ENCODE measurements around the gene TPRG1. TPM values are rescaled to one million over a fixed set of nuclear protein-coding genes. Genes with fewer than 3 reads are reported as not detected.

TPRG1 gene
- total and polyA plus RNA-seq, 9 of the 15 experiments (the other 6 are each of a cell fraction or from before 2014, with no cell fraction given): 0.01 TPM; not detected in 8

DNA sequence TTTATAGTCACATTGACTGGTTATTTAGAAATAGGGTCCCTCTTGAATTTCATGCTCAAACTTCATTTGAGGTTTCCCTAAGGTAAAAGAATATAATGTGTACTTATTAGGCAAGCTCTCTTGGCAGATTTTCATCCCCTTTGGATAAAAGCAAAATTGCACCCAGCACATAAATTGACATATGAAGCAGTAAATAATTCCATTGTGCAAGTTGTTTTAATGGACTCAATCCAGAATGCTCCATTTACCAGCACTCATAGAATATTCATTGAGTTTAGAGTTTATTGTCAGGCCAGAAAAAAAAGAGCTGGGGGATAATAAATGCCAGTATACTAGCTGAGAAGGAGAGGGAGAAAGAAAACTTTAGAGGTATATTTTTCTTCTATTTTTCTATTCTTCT, 136.8 kb downstream of the TPRG1 start:
- in situ Hi-C loops (cut with MboI): no loop called here
- H3K4me2 ChIP-seq (ENCODE audit: insufficient read depth, low read length): no peak overlapping the region

More for the DNA sequence above, 136.8 kb downstream of the TPRG1 start:
- no peak for FAIRE-seq
- no peak for DNase-seq (ENCODE audit: extremely low read depth in 1 of 4, low spot score in 3 of 4)
- POLR2A ChIA-PET: no interaction called here
- Histone ChIP-seq H3K27me3 (ENCODE audit: control insufficient read depth in 2 of 2, insufficient read depth in 2 of 2, low read length in 2 of 2) (no peaks in the 10 kb centered on the region), H3K4me3 (no peak overlapping the region), H3K79me2 (ENCODE audit: control insufficient read depth, insufficient read depth, low read length) (no peaks in the 10 kb centered on the region), H3K9me3 (replicated peaks; ENCODE audit: control insufficient read depth, insufficient read depth, low read depth, low read length) (peaks cover 2% of the 10 kb centered on the region; the same call in 1 of the 2 replicates), H3K9me1 (ENCODE audit: control insufficient read depth, insufficient read depth, low read length) (no peaks in the 10 kb centered on the region), H2AFZ (ENCODE audit: low read depth, low read length) (no peak overlapping the region), H3K9ac (ENCODE audit: insufficient read depth in 1 of 2, low read depth in 2 of 2, low read length in 2 of 2) (no peak overlapping the region), H3K4me1 (replicated peaks in 1 of 2; ENCODE audit: control insufficient read depth in 2 of 2, insufficient read depth in 2 of 2, low read length in 2 of 2) (no peaks in the 10 kb centered on the region), H3K36me3 (ENCODE audit: control insufficient read depth, insufficient read depth, low read length) (no peaks in the 10 kb centered on the region), H4K20me1 (replicated peaks; ENCODE audit: control insufficient read depth, insufficient read depth, low read length) (no peaks in the 10 kb centered on the region), H3K27ac (ENCODE audit: extremely low read depth, low read depth, low read length) (no peak overlapping the region)
- no TSS peak for BruUV-seq (replicated peaks)
- CTCF ChIA-PET (ENCODE audit: low intra/inter-chr PET ratio): no interaction called here
- intact Hi-C loops (cut with micrococcal nuclease): no loop called here
- no peak for TF ChIP-seq FOXP1 (CRISPR knock-in tag; IDR thresholded peaks at IDR 0.05)
- no peak for TF ChIP-seq ZNF431 (CRISPR knock-in tag; IDR thresholded peaks at IDR 0.05)
- TF ChIP-seq, protein P1, sequence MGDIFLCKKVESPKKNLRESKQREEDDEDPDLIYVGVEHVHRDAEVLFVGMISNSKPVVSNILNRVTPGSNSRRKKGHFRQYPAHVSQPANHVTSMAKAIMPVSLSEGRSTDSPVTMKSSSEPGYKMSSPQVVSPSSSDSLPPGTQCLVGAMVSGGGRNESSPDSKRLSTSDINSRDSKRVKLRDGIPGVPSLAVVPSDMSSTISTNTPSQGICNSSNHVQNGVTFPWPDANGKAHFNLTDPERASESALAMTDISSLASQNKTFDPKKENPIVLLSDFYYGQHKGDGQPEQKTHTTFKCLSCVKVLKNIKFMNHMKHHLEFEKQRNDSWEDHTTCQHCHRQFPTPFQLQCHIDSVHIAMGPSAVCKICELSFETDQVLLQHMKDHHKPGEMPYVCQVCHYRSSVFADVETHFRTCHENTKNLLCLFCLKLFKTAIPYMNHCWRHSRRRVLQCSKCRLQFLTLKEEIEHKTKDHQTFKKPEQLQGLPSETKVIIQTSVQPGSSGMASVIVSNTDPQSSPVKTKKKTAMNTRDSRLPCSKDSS (IDR thresholded peaks at IDR 0.05; ENCODE audit: low read depth, partially characterized antibody): no peak
- TF ChIP-seq GTF2F1 (IDR thresholded peaks at IDR 0.05; ENCODE audit: low read depth, low read length): no peak
- TF ChIP-seq NCOA4 (IDR thresholded peaks at IDR 0.05; ENCODE audit: partially characterized antibody): no peak
- TF ChIP-seq, protein P2, sequence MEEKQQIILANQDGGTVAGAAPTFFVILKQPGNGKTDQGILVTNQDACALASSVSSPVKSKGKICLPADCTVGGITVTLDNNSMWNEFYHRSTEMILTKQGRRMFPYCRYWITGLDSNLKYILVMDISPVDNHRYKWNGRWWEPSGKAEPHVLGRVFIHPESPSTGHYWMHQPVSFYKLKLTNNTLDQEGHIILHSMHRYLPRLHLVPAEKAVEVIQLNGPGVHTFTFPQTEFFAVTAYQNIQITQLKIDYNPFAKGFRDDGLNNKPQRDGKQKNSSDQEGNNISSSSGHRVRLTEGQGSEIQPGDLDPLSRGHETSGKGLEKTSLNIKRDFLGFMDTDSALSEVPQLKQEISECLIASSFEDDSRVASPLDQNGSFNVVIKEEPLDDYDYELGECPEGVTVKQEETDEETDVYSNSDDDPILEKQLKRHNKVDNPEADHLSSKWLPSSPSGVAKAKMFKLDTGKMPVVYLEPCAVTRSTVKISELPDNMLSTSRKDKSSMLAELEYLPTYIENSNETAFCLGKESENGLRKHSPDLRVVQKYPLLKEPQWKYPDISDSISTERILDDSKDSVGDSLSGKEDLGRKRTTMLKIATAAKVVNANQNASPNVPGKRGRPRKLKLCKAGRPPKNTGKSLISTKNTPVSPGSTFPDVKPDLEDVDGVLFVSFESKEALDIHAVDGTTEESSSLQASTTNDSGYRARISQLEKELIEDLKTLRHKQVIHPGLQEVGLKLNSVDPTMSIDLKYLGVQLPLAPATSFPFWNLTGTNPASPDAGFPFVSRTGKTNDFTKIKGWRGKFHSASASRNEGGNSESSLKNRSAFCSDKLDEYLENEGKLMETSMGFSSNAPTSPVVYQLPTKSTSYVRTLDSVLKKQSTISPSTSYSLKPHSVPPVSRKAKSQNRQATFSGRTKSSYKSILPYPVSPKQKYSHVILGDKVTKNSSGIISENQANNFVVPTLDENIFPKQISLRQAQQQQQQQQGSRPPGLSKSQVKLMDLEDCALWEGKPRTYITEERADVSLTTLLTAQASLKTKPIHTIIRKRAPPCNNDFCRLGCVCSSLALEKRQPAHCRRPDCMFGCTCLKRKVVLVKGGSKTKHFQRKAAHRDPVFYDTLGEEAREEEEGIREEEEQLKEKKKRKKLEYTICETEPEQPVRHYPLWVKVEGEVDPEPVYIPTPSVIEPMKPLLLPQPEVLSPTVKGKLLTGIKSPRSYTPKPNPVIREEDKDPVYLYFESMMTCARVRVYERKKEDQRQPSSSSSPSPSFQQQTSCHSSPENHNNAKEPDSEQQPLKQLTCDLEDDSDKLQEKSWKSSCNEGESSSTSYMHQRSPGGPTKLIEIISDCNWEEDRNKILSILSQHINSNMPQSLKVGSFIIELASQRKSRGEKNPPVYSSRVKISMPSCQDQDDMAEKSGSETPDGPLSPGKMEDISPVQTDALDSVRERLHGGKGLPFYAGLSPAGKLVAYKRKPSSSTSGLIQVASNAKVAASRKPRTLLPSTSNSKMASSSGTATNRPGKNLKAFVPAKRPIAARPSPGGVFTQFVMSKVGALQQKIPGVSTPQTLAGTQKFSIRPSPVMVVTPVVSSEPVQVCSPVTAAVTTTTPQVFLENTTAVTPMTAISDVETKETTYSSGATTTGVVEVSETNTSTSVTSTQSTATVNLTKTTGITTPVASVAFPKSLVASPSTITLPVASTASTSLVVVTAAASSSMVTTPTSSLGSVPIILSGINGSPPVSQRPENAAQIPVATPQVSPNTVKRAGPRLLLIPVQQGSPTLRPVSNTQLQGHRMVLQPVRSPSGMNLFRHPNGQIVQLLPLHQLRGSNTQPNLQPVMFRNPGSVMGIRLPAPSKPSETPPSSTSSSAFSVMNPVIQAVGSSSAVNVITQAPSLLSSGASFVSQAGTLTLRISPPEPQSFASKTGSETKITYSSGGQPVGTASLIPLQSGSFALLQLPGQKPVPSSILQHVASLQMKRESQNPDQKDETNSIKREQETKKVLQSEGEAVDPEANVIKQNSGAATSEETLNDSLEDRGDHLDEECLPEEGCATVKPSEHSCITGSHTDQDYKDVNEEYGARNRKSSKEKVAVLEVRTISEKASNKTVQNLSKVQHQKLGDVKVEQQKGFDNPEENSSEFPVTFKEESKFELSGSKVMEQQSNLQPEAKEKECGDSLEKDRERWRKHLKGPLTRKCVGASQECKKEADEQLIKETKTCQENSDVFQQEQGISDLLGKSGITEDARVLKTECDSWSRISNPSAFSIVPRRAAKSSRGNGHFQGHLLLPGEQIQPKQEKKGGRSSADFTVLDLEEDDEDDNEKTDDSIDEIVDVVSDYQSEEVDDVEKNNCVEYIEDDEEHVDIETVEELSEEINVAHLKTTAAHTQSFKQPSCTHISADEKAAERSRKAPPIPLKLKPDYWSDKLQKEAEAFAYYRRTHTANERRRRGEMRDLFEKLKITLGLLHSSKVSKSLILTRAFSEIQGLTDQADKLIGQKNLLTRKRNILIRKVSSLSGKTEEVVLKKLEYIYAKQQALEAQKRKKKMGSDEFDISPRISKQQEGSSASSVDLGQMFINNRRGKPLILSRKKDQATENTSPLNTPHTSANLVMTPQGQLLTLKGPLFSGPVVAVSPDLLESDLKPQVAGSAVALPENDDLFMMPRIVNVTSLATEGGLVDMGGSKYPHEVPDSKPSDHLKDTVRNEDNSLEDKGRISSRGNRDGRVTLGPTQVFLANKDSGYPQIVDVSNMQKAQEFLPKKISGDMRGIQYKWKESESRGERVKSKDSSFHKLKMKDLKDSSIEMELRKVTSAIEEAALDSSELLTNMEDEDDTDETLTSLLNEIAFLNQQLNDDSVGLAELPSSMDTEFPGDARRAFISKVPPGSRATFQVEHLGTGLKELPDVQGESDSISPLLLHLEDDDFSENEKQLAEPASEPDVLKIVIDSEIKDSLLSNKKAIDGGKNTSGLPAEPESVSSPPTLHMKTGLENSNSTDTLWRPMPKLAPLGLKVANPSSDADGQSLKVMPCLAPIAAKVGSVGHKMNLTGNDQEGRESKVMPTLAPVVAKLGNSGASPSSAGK (IDR thresholded peaks at IDR 0.05): no peak
- TF ChIP-seq ZNF133 (CRISPR knock-in tag; IDR thresholded peaks at IDR 0.05): no peak
- no peak for TF ChIP-seq ZNF23 (CRISPR knock-in tag; IDR thresholded peaks at IDR 0.05)
- TF ChIP-seq HMGN3 (IDR thresholded peaks at IDR 0.05; ENCODE audit: borderline replicate concordance, extremely low read depth, insufficient read length, low read depth, low read length): no peak
- TF ChIP-seq RBM14 (IDR thresholded peaks at IDR 0.05; ENCODE audit: borderline replicate concordance, insufficient read depth, low read depth, low read length): no peak
- no peak for ATAC-seq

Measured in K562 (cell line).